ENCODE data around the gene EXO1. TPM values are rescaled to one million over a fixed set of nuclear protein-coding genes. Genes with fewer than 3 reads are reported as not detected.

Gene EXO1
- total RNA-seq, 1 donor from 2014 or later = 3.8 TPM

DNA sequence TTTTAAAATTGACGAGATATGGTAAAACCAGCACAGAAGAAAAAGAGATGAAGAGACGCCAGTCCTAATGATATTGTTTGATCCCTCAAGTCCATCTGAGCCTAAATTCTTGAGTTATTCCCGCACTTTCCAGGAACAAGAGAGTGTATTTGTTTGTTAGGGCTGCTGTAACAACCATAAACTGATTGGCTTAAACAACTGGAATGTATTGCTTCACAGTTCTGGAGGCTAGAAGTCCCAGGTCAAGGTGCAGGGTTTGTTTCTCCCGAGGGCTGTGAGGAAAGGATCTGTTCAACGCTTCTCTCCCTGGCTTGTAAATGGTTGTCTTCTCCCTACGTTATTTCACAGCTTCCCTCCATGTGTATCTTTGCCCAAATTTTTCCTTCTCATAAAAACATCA lies 7.8 kb upstream of the EXO1 start:
- no peak overlapping the region for H3K27ac Mint-ChIP-seq (ENCODE audit: unreplicated experiment)
- no peaks in the 10 kb centered on the region for H3K27me3 Mint-ChIP-seq (ENCODE audit: low read depth)
- DNase-seq (ENCODE audit: low spot score) = no peak
- H3K4me3 Mint-ChIP-seq (ENCODE audit: unreplicated experiment) = no peak overlapping the region
- TF ChIP-seq, protein P1, sequence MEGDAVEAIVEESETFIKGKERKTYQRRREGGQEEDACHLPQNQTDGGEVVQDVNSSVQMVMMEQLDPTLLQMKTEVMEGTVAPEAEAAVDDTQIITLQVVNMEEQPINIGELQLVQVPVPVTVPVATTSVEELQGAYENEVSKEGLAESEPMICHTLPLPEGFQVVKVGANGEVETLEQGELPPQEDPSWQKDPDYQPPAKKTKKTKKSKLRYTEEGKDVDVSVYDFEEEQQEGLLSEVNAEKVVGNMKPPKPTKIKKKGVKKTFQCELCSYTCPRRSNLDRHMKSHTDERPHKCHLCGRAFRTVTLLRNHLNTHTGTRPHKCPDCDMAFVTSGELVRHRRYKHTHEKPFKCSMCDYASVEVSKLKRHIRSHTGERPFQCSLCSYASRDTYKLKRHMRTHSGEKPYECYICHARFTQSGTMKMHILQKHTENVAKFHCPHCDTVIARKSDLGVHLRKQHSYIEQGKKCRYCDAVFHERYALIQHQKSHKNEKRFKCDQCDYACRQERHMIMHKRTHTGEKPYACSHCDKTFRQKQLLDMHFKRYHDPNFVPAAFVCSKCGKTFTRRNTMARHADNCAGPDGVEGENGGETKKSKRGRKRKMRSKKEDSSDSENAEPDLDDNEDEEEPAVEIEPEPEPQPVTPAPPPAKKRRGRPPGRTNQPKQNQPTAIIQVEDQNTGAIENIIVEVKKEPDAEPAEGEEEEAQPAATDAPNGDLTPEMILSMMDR (IDR thresholded peaks at IDR 0.05) = no peak
- no peaks in the 10 kb centered on the region for H3K9me3 Mint-ChIP-seq (ENCODE audit: low read depth)
- peaks cover 25% of the 10 kb centered on the region for H3K4me1 Mint-ChIP-seq (ENCODE audit: low read depth)
- H3K36me3 Mint-ChIP-seq (ENCODE audit: low read depth) = no peaks in the 10 kb centered on the region

DNA sequence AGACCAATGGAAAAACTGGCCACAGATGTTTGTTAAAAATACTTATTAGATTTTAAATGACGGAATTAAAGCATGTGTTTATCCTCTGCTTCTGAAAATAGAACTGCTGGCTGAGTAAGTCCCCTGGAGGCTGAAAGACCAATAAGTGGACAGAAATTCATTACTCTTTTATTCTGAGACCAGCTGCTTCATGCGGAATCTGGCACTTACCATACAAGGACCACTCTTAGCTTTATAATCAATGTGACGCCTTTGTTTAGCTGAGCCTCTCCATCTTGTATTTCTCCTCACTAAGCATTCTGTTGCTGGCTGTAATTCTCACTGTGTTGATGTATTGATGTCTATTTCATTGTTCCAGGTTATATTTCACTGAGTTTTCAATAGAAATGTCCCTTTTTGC lies 6.3 kb upstream of the EXO1 start:
- no peaks in the 10 kb centered on the region for H3K9me3 Mint-ChIP-seq (ENCODE audit: low read depth)
- no peak for DNase-seq (ENCODE audit: low spot score)
- H3K4me1 Mint-ChIP-seq (ENCODE audit: low read depth) = peaks cover 25% of the 10 kb centered on the region
- TF ChIP-seq, protein P1 (IDR thresholded peaks at IDR 0.05) = no peak
- no peaks in the 10 kb centered on the region for H3K36me3 Mint-ChIP-seq (ENCODE audit: low read depth)
- no peak overlapping the region for H3K27ac Mint-ChIP-seq (ENCODE audit: unreplicated experiment)
- H3K4me3 Mint-ChIP-seq (ENCODE audit: unreplicated experiment) = no peak overlapping the region
- H3K27me3 Mint-ChIP-seq (ENCODE audit: low read depth) = no peaks in the 10 kb centered on the region

DNA sequence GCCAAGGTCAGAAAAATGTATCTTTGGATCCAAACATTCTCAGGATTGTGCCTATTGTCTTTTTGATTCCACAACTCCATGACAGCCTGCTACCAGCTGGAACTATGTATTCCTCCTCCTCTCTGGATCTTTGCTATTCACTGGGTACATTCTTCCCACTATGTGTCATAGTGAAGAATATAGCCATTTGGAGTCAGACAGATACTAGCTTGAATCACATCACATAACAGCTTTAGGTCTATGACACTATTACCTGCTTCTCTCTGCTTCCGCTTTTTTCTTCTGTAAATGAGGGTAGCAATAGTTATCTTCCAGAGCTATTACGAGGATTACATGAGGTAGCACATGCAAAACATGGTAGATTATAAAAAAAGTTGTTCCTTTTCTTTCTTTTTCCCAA lies 5.4 kb upstream of the EXO1 start:
- H3K36me3 Mint-ChIP-seq (ENCODE audit: low read depth) = no peaks in the 10 kb centered on the region
- H3K9me3 Mint-ChIP-seq (ENCODE audit: low read depth) = no peaks in the 10 kb centered on the region
- H3K27ac Mint-ChIP-seq (ENCODE audit: unreplicated experiment) = no peak overlapping the region
- H3K4me1 Mint-ChIP-seq (ENCODE audit: low read depth) = peaks cover 30% of the 10 kb centered on the region
- H3K27me3 Mint-ChIP-seq (ENCODE audit: low read depth) = no peaks in the 10 kb centered on the region
- TF ChIP-seq, protein P1 (IDR thresholded peaks at IDR 0.05) = no peak
- H3K4me3 Mint-ChIP-seq (ENCODE audit: unreplicated experiment) = no peak overlapping the region
- no peak for DNase-seq (ENCODE audit: low spot score)

DNA sequence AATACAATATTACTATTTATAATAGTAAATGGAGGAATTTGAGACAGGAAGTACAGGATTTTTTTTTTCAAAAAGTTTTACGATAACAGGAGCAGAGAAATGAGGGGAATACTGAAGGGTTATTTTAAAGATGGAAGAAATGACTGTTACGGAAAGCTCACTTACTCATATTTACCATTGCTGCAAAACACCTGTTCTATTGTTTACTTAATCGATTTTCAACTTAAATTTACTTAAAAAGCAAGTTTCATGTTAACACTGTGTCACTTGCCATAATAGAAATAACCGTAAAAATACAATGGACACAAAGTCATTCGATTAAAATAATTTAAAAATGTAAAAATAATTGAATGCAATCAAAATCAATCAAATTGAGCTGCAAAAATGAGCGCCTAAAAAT lies 3.4 kb upstream of the EXO1 start:
- H3K27me3 Mint-ChIP-seq (ENCODE audit: low read depth) = no peaks in the 10 kb centered on the region
- no peak overlapping the region for H3K27ac Mint-ChIP-seq (ENCODE audit: unreplicated experiment)
- H3K4me1 Mint-ChIP-seq (ENCODE audit: low read depth) = peaks cover 37% of the 10 kb centered on the region
- no peaks in the 10 kb centered on the region for H3K36me3 Mint-ChIP-seq (ENCODE audit: low read depth)
- H3K4me3 Mint-ChIP-seq (ENCODE audit: unreplicated experiment) = no peak overlapping the region
- H3K9me3 Mint-ChIP-seq (ENCODE audit: low read depth) = no peaks in the 10 kb centered on the region
- TF ChIP-seq, protein P1 (IDR thresholded peaks at IDR 0.05) = no peak
- no peak for DNase-seq (ENCODE audit: low spot score)

DNA sequence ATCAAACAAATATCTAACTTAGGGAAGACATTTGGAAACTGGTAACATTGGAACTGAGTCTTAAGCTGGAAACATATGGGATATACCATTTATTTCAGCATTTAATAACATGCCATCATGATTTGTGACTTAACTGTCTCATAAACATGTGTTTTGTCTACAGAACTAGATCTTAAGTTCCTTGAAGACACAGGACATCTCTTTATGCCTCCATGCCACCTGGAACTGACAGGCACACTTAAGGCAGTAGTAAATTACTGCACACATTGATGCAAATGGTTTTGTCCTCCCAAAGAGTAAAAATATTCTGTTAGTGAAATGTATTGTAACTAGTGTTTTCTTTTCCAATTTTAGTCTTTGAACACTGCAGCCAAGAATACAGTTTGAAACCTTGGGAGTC lies 1.6 kb upstream of the EXO1 start:
- H3K4me1 Mint-ChIP-seq (ENCODE audit: low read depth) = peaks cover 37% of the 10 kb centered on the region
- no peaks in the 10 kb centered on the region for H3K36me3 Mint-ChIP-seq (ENCODE audit: low read depth)
- no peak overlapping the region for H3K27ac Mint-ChIP-seq (ENCODE audit: unreplicated experiment)
- no peaks in the 10 kb centered on the region for H3K27me3 Mint-ChIP-seq (ENCODE audit: low read depth)
- no peak overlapping the region for H3K4me3 Mint-ChIP-seq (ENCODE audit: unreplicated experiment)
- TF ChIP-seq, protein P1 (IDR thresholded peaks at IDR 0.05) = no peak
- no peak for DNase-seq (ENCODE audit: low spot score)
- no peaks in the 10 kb centered on the region for H3K9me3 Mint-ChIP-seq (ENCODE audit: low read depth)
